Measurements from ENCODE around the gene RNF13.

RNF13 gene

DNA sequence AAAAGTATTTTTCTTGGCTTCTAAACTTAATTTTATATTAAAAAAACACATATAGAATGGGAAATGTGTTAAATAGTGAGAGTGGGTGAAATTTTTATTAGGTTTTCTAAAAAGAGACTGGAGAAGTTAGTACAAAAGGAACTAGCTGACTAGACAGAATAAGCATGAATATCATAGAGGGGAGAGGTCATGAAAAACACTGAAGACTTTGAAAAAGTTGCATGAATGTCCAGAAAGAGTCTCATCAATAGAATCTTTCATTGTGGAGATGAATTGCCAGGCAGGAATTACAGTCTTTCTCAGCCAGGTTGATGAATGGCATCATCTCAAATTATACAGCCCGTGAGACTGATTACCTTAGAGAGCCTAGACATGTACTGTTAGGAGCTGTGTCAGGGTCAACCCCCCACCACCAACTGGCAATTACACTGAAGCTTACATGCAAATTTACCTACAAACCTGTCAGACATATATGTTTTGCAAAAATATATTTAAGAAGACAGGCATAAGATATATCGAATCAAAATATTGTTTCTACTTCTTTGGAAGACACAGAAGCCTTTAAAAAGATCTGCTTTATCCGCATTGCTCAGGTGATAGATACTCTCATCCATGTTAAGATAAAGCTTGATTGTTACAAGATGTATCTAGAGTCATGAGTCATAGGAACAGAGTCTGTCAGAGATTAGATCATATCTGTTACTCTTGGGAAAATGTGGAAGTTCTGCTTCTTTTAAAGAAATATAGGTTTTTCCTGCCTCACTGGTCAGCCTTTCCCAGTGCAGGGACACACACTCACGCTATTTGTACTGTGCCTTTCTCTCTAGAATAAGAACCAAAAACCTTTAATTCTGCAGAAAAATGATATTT, 192.5 kb downstream of the RNF13 start:
- Histone ChIP-seq H3K9me3 (ENCODE audit: low read length) (no peaks in the 10 kb centered on the region), H3K27ac (ENCODE audit: low read depth, low read length) (no peak overlapping the region)

GRCh38 chr3:150006794-150007193, 193.8 kb downstream of the RNF13 start:
- H3K9me3 ChIP-seq (ENCODE audit: low read length): no peaks in the 10 kb centered on the region
- no peaks in the 10 kb centered on the region for H3K36me3 ChIP-seq (ENCODE audit: insufficient read depth, low read length)
- no peaks in the 10 kb centered on the region for H3K4me1 ChIP-seq (ENCODE audit: insufficient read depth, low read length)
- H3K27me3 ChIP-seq (ENCODE audit: control insufficient read depth in 1 of 2, insufficient read depth in 2 of 2, low read length in 2 of 2): no peaks in the 10 kb centered on the region
- H3K4me3 ChIP-seq (ENCODE audit: low read depth in 1 of 2, low read length in 2 of 2): no peak overlapping the region
- H3K9ac ChIP-seq (ENCODE audit: low read length): no peak overlapping the region
- no peak overlapping the region for H3K27ac ChIP-seq (ENCODE audit: low read depth, low read length)

More for the DNA sequence above, 192.5 kb downstream of the RNF13 start:
- Histone ChIP-seq H3K4me3 (ENCODE audit: low read depth in 1 of 2, low read length in 2 of 2) (no peak overlapping the region), H3K27me3 (ENCODE audit: control insufficient read depth in 1 of 2, insufficient read depth in 2 of 2, low read length in 2 of 2) (no peaks in the 10 kb centered on the region), H3K4me1 (ENCODE audit: insufficient read depth, low read length) (no peaks in the 10 kb centered on the region), H3K9ac (ENCODE audit: low read length) (no peak overlapping the region), H3K36me3 (ENCODE audit: insufficient read depth, low read length) (no peaks in the 10 kb centered on the region)
